Breast epithelium (tissue), 4 donors: ENCODE data around the gene POFUT1. TPM values are rescaled to one million over a fixed set of nuclear protein-coding genes. Genes with fewer than 3 reads are reported as not detected.
A peak's percentile ranks its signal among the peaks of the same experiment; 100 is the strongest.

Experiments
- DNase-seq, 2 donors: peaks; one replicate each; pipeline ENCODE4 v3.0.0-alpha.2; 2019; ENCODE audit warnings: low spot score in 2 of 2
- H3K27ac ChIP-seq, 2 donors: fragments of 200-600 bp; sonication (generic) in 1 of 2; one replicate each; pipeline ENCODE4 v1.5.1; 2016 to 2019; ENCODE audit warnings: mild to moderate bottlenecking in 1 of 2
- H3K27me3 ChIP-seq, 2 donors: fragments of 200-600 bp; sonication (generic) in 1 of 2; one replicate each; pipeline versions ENCODE4 v1.5.1 to v1.6.0; 2017 to 2019; ENCODE audit warnings: control low read depth in 1 of 2, mild to moderate bottlenecking in 1 of 2
- H3K36me3 ChIP-seq: fragments of 200-600 bp; one replicate; pipeline ENCODE4 v1.5.1; 2019
- H3K4me1 ChIP-seq, 2 donors: fragments of 200-600 bp; sonication (generic); one replicate each; pipeline ENCODE4 v1.5.1; 2016 to 2019; ENCODE audit warnings: control low read depth in 1 of 2
- H3K4me3 ChIP-seq, 3 donors: fragments of 200-600 bp; sonication (generic); 1 replicate in 2 of 3; 2 replicates in 1 of 3; pipeline ENCODE4 v1.5.1; 2016 to 2019; ENCODE audit warnings: mild to moderate bottlenecking in 3 of 3, moderate library complexity in 2 of 3
- H3K9me3 ChIP-seq, 2 donors: fragments of 200-600 bp; sonication (generic) in 1 of 2; one replicate each; pipeline ENCODE4 v1.5.1; 2016 to 2019; ENCODE audit warnings: control low read depth in 1 of 2
- POLR2A ChIP-seq: fragments of 450-650 bp; IDR thresholded peaks from one replicate; pipeline ENCODE4 v1.6.1; 2016; ENCODE audit warnings: antibody characterized with exemption, mild to moderate bottlenecking, moderate library complexity
- POLR2AphosphoS5 ChIP-seq, 3 donors: sonication (generic); formaldehyde crosslinking; IDR thresholded peaks; one replicate each; pipeline ENCODE4 v1.6.1; 2017; ENCODE audit warnings: antibody characterized with exemption in 3 of 3
- intact Hi-C: fragments of 100-400 bp; cut with DNase I; formaldehyde crosslinking; loops from one replicate; pipeline ENCODE4 v1.15.1; 2023; ENCODE audit warnings: low total_unique reads
- total RNA-seq, 3 donors: library from RNA; depleted of rRNA; stranded (reverse); fragments of >200 nt; gene quantifications; one replicate each; pipeline ENCODE4 v1.1.0, GENCODE V29; 2016
- TF ChIP-seq, protein P1 (sequence below), 3 donors: fragments of 450-650 bp; IDR thresholded peaks; one replicate each; pipeline ENCODE4 v1.5.1; 2016 to 2017; ENCODE audit warnings: antibody characterized with exemption in 3 of 3, mild to moderate bottlenecking in 3 of 3, moderate library complexity in 3 of 3

POFUT1 gene
- total RNA-seq, 3 donors from 2014 or later, result 29.5 to 38.7 (median 34.2) TPM

DNA sequence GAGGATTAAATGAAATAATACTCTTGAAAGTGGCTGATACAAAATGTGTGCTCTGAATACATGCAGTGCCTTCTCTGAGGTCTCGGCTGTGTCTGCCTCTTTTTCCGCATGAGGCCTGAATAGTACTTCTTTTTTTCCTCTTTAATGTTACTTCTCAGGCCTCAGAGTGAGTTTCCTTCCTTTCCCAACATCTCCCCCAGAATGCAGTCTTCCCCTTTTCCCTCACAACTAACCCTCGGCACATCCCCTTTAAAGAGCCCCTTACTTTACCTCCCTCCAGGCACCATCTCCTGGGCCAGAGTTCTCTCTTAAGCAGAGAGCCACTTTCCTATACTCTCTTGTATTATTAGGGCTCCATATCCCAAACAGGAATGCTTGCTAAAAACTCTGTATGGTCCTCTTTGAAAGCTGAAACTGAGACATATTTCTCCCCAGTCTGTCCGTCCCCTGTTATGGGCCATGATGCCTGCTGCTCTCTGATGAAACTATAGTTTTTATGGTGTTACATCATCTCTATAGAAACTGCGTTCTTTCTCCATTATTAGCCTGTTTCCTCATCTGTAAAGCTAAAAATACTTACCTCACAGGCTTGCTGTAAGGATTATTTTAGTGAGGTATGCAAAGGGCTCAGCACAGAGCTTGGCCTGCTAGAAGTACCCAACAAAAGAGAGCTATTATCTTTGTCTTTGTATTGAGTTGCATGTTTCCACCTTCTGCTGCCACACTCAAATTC, 2.4 kb upstream of the POFUT1 start:
- Histone ChIP-seq H3K4me3 (peak overlapping the region in 2 of 3 donors; percentile 99 to 100), H3K9me3 (no peaks in the 10 kb centered on the region), H3K36me3 (no peaks in the 10 kb centered on the region), H3K4me1 (peaks cover 8 to 43% of the 10 kb centered on the region in 2 donors), H3K27ac (peak overlapping the region; percentile 97 to 99), H3K27me3 (no peaks in the 10 kb centered on the region)
- intact Hi-C loops, result no loop called here
- TF ChIP-seq POLR2A (no peak), POLR2AphosphoS5 (IDR thresholded peaks at IDR 0.05) (no peak)
- TF ChIP-seq, protein P1, sequence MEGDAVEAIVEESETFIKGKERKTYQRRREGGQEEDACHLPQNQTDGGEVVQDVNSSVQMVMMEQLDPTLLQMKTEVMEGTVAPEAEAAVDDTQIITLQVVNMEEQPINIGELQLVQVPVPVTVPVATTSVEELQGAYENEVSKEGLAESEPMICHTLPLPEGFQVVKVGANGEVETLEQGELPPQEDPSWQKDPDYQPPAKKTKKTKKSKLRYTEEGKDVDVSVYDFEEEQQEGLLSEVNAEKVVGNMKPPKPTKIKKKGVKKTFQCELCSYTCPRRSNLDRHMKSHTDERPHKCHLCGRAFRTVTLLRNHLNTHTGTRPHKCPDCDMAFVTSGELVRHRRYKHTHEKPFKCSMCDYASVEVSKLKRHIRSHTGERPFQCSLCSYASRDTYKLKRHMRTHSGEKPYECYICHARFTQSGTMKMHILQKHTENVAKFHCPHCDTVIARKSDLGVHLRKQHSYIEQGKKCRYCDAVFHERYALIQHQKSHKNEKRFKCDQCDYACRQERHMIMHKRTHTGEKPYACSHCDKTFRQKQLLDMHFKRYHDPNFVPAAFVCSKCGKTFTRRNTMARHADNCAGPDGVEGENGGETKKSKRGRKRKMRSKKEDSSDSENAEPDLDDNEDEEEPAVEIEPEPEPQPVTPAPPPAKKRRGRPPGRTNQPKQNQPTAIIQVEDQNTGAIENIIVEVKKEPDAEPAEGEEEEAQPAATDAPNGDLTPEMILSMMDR (IDR thresholded peaks at IDR 0.05), result no peak
- DNase-seq, result no peak

GRCh38 chr20:32205843-32206759, 1.6 kb upstream of the POFUT1 start:
- no peaks in the 10 kb centered on the region for H3K9me3 ChIP-seq
- H3K4me3 ChIP-seq, result peak overlapping the region; percentile 91 to 100 (median 99)
- DNase-seq, result no peak
- H3K4me1 ChIP-seq, result peaks cover 8 to 43% of the 10 kb centered on the region in 2 donors
- TF ChIP-seq POLR2A (no peak), POLR2AphosphoS5 (IDR thresholded peaks at IDR 0.05) (no peak)
- TF ChIP-seq, protein P1 (IDR thresholded peaks at IDR 0.05), result no peak
- no peaks in the 10 kb centered on the region for H3K36me3 ChIP-seq
- intact Hi-C loops, result no loop called here
- peak overlapping the region; percentile 97 to 99 for H3K27ac ChIP-seq
- H3K27me3 ChIP-seq, result no peaks in the 10 kb centered on the region

GRCh38 chr20:32206760-32207625, 687 bp upstream of the POFUT1 start:
- Histone ChIP-seq H3K27me3 (no peaks in the 10 kb centered on the region), H3K9me3 (no peaks in the 10 kb centered on the region), H3K27ac (peak overlapping the region; percentile 97 to 99), H3K36me3 (no peaks in the 10 kb centered on the region), H3K4me1 (peaks cover 8 to 43% of the 10 kb centered on the region in 2 donors), H3K4me3 (peak overlapping the region; percentile 91 to 100 (median 99))
- intact Hi-C loops, result no loop called here
- TF ChIP-seq POLR2A (no peak), POLR2AphosphoS5 (IDR thresholded peaks at IDR 0.05) (no peak)
- TF ChIP-seq, protein P1 (IDR thresholded peaks at IDR 0.05), result no peak
- no peak for DNase-seq

DNA sequence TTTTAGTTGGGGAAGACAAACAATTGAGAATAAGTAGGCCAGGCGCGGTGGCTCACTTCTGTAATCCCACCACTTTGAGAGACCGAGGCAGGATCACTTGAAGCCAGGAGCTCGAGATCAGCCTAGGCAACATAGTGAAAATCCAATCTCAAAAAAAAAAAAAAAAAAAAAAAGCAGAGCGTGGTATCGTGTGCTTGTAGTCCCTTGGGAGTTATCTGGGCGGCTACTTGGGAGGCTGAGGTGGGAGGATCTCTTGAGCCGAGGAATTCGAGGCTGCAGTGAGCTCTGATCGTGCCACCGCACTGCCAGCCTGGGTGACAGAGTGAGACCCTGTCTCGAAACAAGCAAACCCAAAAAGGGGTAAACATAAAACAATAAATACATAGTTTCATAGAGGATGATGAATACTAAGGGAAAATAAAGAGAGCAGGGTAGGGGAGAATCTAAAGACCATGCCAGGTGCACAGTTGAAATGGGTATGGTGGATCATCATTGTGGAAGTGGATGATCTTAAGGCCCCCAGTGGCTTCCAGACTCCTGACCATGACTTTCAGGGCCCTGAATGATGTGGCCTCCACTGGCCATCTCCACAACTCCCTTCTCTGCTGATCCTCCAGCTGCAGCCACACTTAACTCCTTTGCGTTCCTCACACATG, 947 bp downstream of the POFUT1 start:
- H3K36me3 ChIP-seq, result no peaks in the 10 kb centered on the region
- TF ChIP-seq POLR2AphosphoS5 (IDR thresholded peaks at IDR 0.05), result no peak
- TF ChIP-seq, protein P1 (IDR thresholded peaks at IDR 0.05), result no peak
- no peak for TF ChIP-seq POLR2A
- no peaks in the 10 kb centered on the region for H3K27me3 ChIP-seq
- peak overlapping the region; percentile 91 to 100 (median 99) for H3K4me3 ChIP-seq
- no peaks in the 10 kb centered on the region for H3K9me3 ChIP-seq
- H3K27ac ChIP-seq, result peak overlapping the region; percentile 97 to 99
- intact Hi-C loops, result no loop called here
- DNase-seq, result no peak
- peaks cover 8 to 31% of the 10 kb centered on the region in 2 donors for H3K4me1 ChIP-seq
